Suprapubic skin (tissue), 4 donors: Measurements from ENCODE around the gene ABHD16B. TPM values are rescaled to one million over a fixed set of nuclear protein-coding genes. Genes with fewer than 3 reads are reported as not detected.

Source experiments
- DNase-seq, 2 donors: peaks; one replicate each; pipeline ENCODE4 v3.0.0-alpha.2; 2019; ENCODE audit warnings: low spot score in 2 of 2
- H3K27ac ChIP-seq: fragments of 200-600 bp; sonication (generic); one replicate; pipeline ENCODE4 v1.5.1; 2019
- H3K27me3 ChIP-seq: fragments of 200-600 bp; sonication (generic); one replicate; pipeline ENCODE4 v1.5.1; 2019
- H3K36me3 ChIP-seq: fragments of 200-600 bp; sonication (generic); one replicate; pipeline ENCODE4 v1.5.1; 2019
- H3K4me1 ChIP-seq: fragments of 200-600 bp; sonication (generic); one replicate; pipeline ENCODE4 v1.5.1; 2019
- H3K4me3 ChIP-seq: fragments of 200-600 bp; sonication (generic); one replicate; pipeline ENCODE4 v1.5.1; 2019; ENCODE audit warnings: mild to moderate bottlenecking
- H3K9me3 ChIP-seq: fragments of 200-600 bp; sonication (generic); one replicate; pipeline ENCODE4 v1.5.1; 2019
- CTCF ChIP-seq, 2 donors: fragments of 200-600 bp in 1 of 2; fragments of 450-650 bp in 1 of 2; sonication (generic) in 1 of 2; IDR thresholded peaks; one replicate each; pipeline ENCODE4 v1.5.1; 2016 to 2019; ENCODE audit warnings: antibody characterized with exemption in 2 of 2, mild to moderate bottlenecking in 1 of 2, moderate library complexity in 1 of 2
- EP300 ChIP-seq: sonication (generic); formaldehyde crosslinking; IDR thresholded peaks from one replicate; pipeline ENCODE4 v1.6.1; 2017; ENCODE audit warnings: antibody characterized with exemption
- POLR2A ChIP-seq, 2 donors: fragments of 450-650 bp; IDR thresholded peaks; one replicate each; pipeline ENCODE4 v1.6.1; 2017; ENCODE audit warnings: antibody characterized with exemption in 2 of 2, mild to moderate bottlenecking in 2 of 2, moderate library complexity in 2 of 2
- POLR2AphosphoS5 ChIP-seq, 3 donors: sonication (generic); formaldehyde crosslinking; IDR thresholded peaks; one replicate each; pipeline ENCODE4 v1.6.1; 2017; ENCODE audit warnings: antibody characterized with exemption in 3 of 3
- WGBS: methylation state at CpG from one replicate; pipeline ENCODE4 v1.1.5; 2018; 5-methylcytosine and 5-hydroxymethylcytosine counted together
- total RNA-seq, 4 donors: library from RNA; depleted of rRNA; stranded (reverse); fragments of >200 nt; gene quantifications; one replicate each; pipeline ENCODE4 v1.1.0, GENCODE V29; 2016

Gene ABHD16B
- total RNA-seq, 4 donors from 2014 or later: not detected

GRCh38 chr20:63892402-63892801, 31.1 kb downstream of the ABHD16B start:
- Histone ChIP-seq H3K4me1 (peaks cover 44% of the 10 kb centered on the region), H3K27ac (no peak overlapping the region), H3K4me3 (no peak overlapping the region), H3K9me3 (no peaks in the 10 kb centered on the region), H3K36me3 (peaks cover 38% of the 10 kb centered on the region), H3K27me3 (no peaks in the 10 kb centered on the region)
- no peak for DNase-seq
- 89% methylated on average over 7 of the region's 7 CpGs for WGBS
- TF ChIP-seq CTCF (IDR thresholded peaks at IDR 0.05) (no peak), EP300 (no peak), POLR2AphosphoS5 (IDR thresholded peaks at IDR 0.05) (no peak), POLR2A (IDR thresholded peaks at IDR 0.05) (no peak)

GRCh38 chr20:63893999-63894357, 32.7 kb downstream of the ABHD16B start:
- H3K9me3 ChIP-seq: no peaks in the 10 kb centered on the region
- no peak for DNase-seq
- H3K4me1 ChIP-seq: peaks cover 48% of the 10 kb centered on the region
- 32% methylated on average over 6 of the region's 6 CpGs for WGBS
- H3K27me3 ChIP-seq: no peaks in the 10 kb centered on the region
- TF ChIP-seq EP300 (no peak), CTCF (IDR thresholded peaks at IDR 0.05) (no peak), POLR2A (IDR thresholded peaks at IDR 0.05) (no peak), POLR2AphosphoS5 (IDR thresholded peaks at IDR 0.05) (no peak)
- peak overlapping the region; percentile 71 for H3K4me3 ChIP-seq
- H3K36me3 ChIP-seq: peaks cover 30% of the 10 kb centered on the region
- peak overlapping the region; percentile 90 for H3K27ac ChIP-seq

GRCh38 chr20:63894358-63895201, 33.3 kb downstream of the ABHD16B start, which contains the start of gene DNAJC5:
Gene DNAJC5 (plus strand): TSS chr20:63895126. CDS start chr20:63928346, 33,220 bp downstream.
- no peaks in the 10 kb centered on the region for H3K9me3 ChIP-seq
- peak; percentile 95 to 96 for DNase-seq
- peaks cover 24% of the 10 kb centered on the region for H3K36me3 ChIP-seq
- no peaks in the 10 kb centered on the region for H3K27me3 ChIP-seq
- peak within 1 kb of the TSS; percentile 90 for H3K27ac ChIP-seq
- H3K4me1 ChIP-seq: peaks cover 43% of the 10 kb centered on the region
- H3K4me3 ChIP-seq: peak within 1 kb of the TSS; percentile 71
- peak in 1 of 2 donors; percentile 14 for TF ChIP-seq POLR2A (IDR thresholded peaks at IDR 0.05)
- TF ChIP-seq CTCF (IDR thresholded peaks at IDR 0.05): no peak
- peak in 1 of 3 donors; percentile 25 for TF ChIP-seq POLR2AphosphoS5 (IDR thresholded peaks at IDR 0.05)
- no peak for TF ChIP-seq EP300
- 3% methylated on average over 38 of the region's 82 CpGs for WGBS

- WGBS: 0% methylated on average over 37 of the region's 87 CpGs
- no peaks in the 10 kb centered on the region for H3K9me3 ChIP-seq
- H3K4me1 ChIP-seq: peaks cover 38% of the 10 kb centered on the region
- TF ChIP-seq EP300 (no peak), POLR2AphosphoS5 (IDR thresholded peaks at IDR 0.05) (no peak), POLR2A (IDR thresholded peaks at IDR 0.05) (no peak), CTCF (IDR thresholded peaks at IDR 0.05) (no peak)
- H3K27ac ChIP-seq: peak overlapping the region; percentile 90
- peaks cover 16% of the 10 kb centered on the region for H3K36me3 ChIP-seq
- no peaks in the 10 kb centered on the region for H3K27me3 ChIP-seq
- peak overlapping the region; percentile 71 for H3K4me3 ChIP-seq
- no peak for DNase-seq
Measured at GRCh38 chr20:63895202-63895951, 34.1 kb downstream of the ABHD16B start.

GRCh38 chr20:63895952-63896263, 34.6 kb downstream of the ABHD16B start:
- Histone ChIP-seq H3K4me1 (peaks cover 37% of the 10 kb centered on the region), H3K9me3 (no peaks in the 10 kb centered on the region), H3K27me3 (no peaks in the 10 kb centered on the region), H3K4me3 (peak overlapping the region; percentile 71), H3K27ac (peak overlapping the region; percentile 90), H3K36me3 (peaks cover 11% of the 10 kb centered on the region)
- WGBS: 2% methylated on average over 5 of the region's 5 CpGs
- TF ChIP-seq POLR2A (IDR thresholded peaks at IDR 0.05) (no peak), CTCF (IDR thresholded peaks at IDR 0.05) (no peak), POLR2AphosphoS5 (IDR thresholded peaks at IDR 0.05) (no peak), EP300 (no peak)
- no peak for DNase-seq
